Gastrocnemius medialis (tissue), 4 donors: ENCODE data around the gene GMPR. TPM values are rescaled to one million over a fixed set of nuclear protein-coding genes. Genes with fewer than 3 reads are reported as not detected.

Experiments used
- ATAC-seq, 2 donors: fragments of 150-250 bp; one replicate each; pipeline ENCODE4 v1.9.1; 2016
- DNase-seq, 2 donors: peaks; one replicate each; pipeline ENCODE4 v3.0.0-alpha.2; 2019
- H3K27ac ChIP-seq, 4 donors: fragments of 200-600 bp; sonication (generic); 1 replicate in 1 of 4; 2 replicates in 3 of 4; pipeline ENCODE4 v1.5.1; 2016 to 2018; ENCODE audit warnings: mild to moderate bottlenecking in 2 of 4, moderate library complexity in 1 of 4
- H3K27me3 ChIP-seq, 3 donors: fragments of 200-600 bp; sonication (generic) in 2 of 3; 1 replicate in 1 of 3; 2 replicates in 2 of 3; pipeline versions ENCODE4 v1.5.1 to v1.6.0; 2016 to 2019; ENCODE audit warnings: mild to moderate bottlenecking in 1 of 3, moderate library complexity in 1 of 3
- H3K36me3 ChIP-seq, 2 donors: fragments of 200-600 bp; sonication (generic) in 1 of 2; one replicate each; pipeline ENCODE4 v1.5.1; 2017 to 2018
- H3K4me1 ChIP-seq, 2 donors: fragments of 200-600 bp; sonication (generic) in 1 of 2; one replicate each; pipeline ENCODE4 v1.5.1; 2016 to 2017; ENCODE audit warnings: mild to moderate bottlenecking in 2 of 2
- H3K4me3 ChIP-seq, 4 donors: fragments of 200-600 bp; sonication (generic) in 3 of 4; 1 replicate in 1 of 4; 2 replicates in 3 of 4; pipeline ENCODE4 v1.5.1; 2016 to 2019; ENCODE audit warnings: mild to moderate bottlenecking in 2 of 4
- H3K9me3 ChIP-seq, 3 donors: fragments of 200-600 bp; sonication (generic) in 2 of 3; 1 replicate in 1 of 3; 2 replicates in 2 of 3; pipeline ENCODE4 v1.5.1; 2016 to 2019
- POLR2A ChIP-seq, 2 donors: fragments of 450-650 bp; IDR thresholded peaks; one replicate each; pipeline ENCODE4 v1.6.1; 2017; ENCODE audit warnings: antibody characterized with exemption in 2 of 2, mild to moderate bottlenecking in 2 of 2, moderate library complexity in 2 of 2
- in situ Hi-C, 4 donors: fragments of 200-750 bp; cut with MboI; loops; one replicate each; pipeline versions ENCODE4 v1.15.0 to v1.8.0; 2017; ENCODE audit warnings: low sequenced_read_pairs in 4 of 4
- intact Hi-C: fragments of 100-400 bp; cut with DNase I; formaldehyde crosslinking; loops from one replicate; pipeline ENCODE4 v1.15.1; 2023; ENCODE audit warnings: low total_unique reads
- total RNA-seq, 4 donors: library from RNA; depleted of rRNA; stranded (reverse); fragments of >200 nt; gene quantifications; one replicate each; pipeline versions ENCODE4 v1.1.0 to v1.2.3, GENCODE V29; 2016
- TF ChIP-seq, protein P1 (sequence below), 5 experiments: fragments of 450-650 bp in 3 of 5; fragments of 200-600 bp in 2 of 5; sonication (generic) in 2 of 5; IDR thresholded peaks in 4 of 5; conservative IDR thresholded peaks in 1 of 5; 1 replicate in 4 of 5; 2 replicates in 1 of 5; pipeline ENCODE4 v1.5.1; 2016 to 2019; ENCODE audit warnings: antibody characterized with exemption in 5 of 5, mild to moderate bottlenecking in 3 of 5, moderate library complexity in 3 of 5

The GMPR gene
- total RNA-seq, 4 donors from 2014 or later = 109 to 266 (median 239) TPM

DNA sequence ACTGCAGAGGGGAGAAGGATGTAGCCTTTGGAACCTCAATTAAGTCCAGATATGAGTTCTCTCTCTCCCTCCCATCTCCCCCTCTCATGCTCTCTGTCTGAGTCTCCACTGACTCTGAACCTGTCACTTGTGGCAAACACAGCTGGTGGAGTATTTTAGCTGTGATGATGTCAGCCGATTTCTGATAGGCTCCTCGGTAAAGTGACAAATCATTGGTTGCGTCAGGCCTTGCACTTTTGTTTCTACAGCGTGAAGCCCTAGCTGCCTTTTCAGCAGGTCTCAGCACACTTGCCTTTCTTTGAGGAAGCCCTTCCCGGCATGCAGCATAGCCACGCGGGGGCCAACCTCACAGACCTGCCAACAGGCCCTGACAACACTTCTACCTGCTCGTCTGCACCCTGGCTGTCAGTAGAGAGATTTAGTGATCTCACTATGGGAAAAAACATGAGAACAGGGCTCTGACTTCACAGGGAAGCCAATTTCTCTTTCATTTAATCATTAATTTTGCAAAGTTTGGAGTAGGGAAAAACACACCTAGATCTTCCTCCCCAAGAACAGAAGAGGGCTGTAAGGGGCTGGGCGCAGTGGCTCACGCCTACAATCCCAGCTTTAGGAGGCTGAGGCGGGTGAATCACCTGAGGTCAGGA is 84.4 kb downstream of the GMPR start:
- Histone ChIP-seq H3K4me1 (peaks cover 61 to 71% of the 10 kb centered on the region in 2 donors), H3K4me3 (peak overlapping the region in 2 of 4 donors; percentile 10 to 34), H3K27me3 (no peaks in the 10 kb centered on the region), H3K27ac (peak overlapping the region; percentile 93 to 100 (median 96)), H3K36me3 (peaks cover 0 to 10% of the 10 kb centered on the region in 2 donors), H3K9me3 (no peaks in the 10 kb centered on the region)
- DNase-seq (peak; percentile 83 to 93), ATAC-seq (peak; percentile 64 to 69)
- in situ Hi-C loops (loop anchor here in 1 of 4 donors (10.0 kb wide), 1 partner anchor 88 kb away; the partner anchor contains the start of gene GMPR), intact Hi-C loops (loop anchor here (10.0 kb wide), 1 partner anchor 188 kb away; no protein-coding TSS in a partner anchor)
- peak; percentile 83 to 93 for TF ChIP-seq POLR2A (IDR thresholded peaks at IDR 0.05)
- TF ChIP-seq, protein P1, sequence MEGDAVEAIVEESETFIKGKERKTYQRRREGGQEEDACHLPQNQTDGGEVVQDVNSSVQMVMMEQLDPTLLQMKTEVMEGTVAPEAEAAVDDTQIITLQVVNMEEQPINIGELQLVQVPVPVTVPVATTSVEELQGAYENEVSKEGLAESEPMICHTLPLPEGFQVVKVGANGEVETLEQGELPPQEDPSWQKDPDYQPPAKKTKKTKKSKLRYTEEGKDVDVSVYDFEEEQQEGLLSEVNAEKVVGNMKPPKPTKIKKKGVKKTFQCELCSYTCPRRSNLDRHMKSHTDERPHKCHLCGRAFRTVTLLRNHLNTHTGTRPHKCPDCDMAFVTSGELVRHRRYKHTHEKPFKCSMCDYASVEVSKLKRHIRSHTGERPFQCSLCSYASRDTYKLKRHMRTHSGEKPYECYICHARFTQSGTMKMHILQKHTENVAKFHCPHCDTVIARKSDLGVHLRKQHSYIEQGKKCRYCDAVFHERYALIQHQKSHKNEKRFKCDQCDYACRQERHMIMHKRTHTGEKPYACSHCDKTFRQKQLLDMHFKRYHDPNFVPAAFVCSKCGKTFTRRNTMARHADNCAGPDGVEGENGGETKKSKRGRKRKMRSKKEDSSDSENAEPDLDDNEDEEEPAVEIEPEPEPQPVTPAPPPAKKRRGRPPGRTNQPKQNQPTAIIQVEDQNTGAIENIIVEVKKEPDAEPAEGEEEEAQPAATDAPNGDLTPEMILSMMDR (IDR thresholded peaks at IDR 0.05 in 4 of 5, conservative IDR thresholded peaks at IDR 0.05 in 1 of 5) = peak in 1 of 5 experiments; percentile 15

DNA sequence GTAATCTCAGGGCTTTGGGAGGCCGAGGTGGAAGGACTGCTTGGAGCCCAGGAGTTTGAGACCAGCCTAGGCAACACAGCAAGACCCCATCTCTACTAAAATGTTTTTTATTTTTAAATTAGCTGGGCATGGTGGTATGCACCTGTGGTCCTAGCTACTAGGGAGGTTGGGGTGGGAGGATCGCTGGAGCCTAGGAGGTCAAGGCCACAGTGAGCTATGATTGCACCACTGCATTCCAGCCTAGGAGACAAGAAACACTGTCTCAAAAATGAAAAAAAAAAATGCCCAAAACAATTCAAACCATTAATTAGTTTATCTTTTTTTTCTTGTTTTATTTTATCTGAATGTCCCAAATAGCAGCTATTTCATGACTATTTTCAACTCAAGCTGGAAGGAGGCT is 85.8 kb downstream of the GMPR start:
- Histone ChIP-seq H3K36me3 (peaks cover 0 to 10% of the 10 kb centered on the region in 2 donors), H3K4me3 (no peak overlapping the region), H3K4me1 (peaks cover 57 to 61% of the 10 kb centered on the region in 2 donors), H3K27me3 (no peaks in the 10 kb centered on the region), H3K27ac (peak overlapping the region; percentile 93 to 100 (median 96)), H3K9me3 (no peaks in the 10 kb centered on the region)
- ATAC-seq (no peak), DNase-seq (no peak)
- intact Hi-C loops (loop anchor here (10.0 kb wide), 1 partner anchor 189 kb away; no protein-coding TSS in a partner anchor), in situ Hi-C loops (loop anchor here in 1 of 4 donors (10.0 kb wide), 1 partner anchor 89 kb away; the partner anchor contains the start of gene GMPR)
- TF ChIP-seq POLR2A (IDR thresholded peaks at IDR 0.05) = no peak
- TF ChIP-seq, protein P1 (IDR thresholded peaks at IDR 0.05 in 4 of 5, conservative IDR thresholded peaks at IDR 0.05 in 1 of 5) = no peak

DNA sequence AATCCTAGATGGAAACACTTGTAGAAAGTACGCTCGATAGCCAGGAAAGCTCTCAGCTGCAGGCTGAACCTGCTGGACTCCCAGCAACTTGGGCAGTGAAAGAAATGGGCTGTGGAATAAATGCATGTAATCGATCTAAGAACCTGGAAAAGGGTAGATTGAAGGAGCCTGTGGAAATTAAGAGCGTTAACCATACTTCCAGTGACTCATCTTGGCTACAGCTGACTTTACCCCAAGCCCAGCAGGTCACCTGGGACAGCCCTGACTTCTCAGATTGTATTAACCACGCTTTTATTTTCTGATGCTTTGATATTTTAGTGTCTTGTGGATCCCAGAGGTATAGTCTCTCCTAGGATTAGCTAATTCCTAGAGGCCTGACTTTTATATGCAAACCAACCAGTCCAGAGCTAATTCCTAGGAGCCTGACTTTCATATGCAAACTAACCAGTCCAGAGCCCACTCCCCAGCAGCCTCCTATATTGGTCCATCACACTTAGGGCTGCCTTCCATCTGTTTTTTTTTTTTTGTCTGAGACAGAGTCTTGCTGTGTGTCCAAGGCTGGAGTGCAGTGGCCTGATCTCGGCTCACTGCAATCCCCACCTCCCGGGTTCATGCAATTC is 86.3 kb downstream of the GMPR start:
- Histone ChIP-seq H3K27me3 (no peaks in the 10 kb centered on the region), H3K27ac (peak overlapping the region; percentile 93 to 100 (median 96)), H3K9me3 (no peaks in the 10 kb centered on the region), H3K36me3 (peaks cover 0 to 10% of the 10 kb centered on the region in 2 donors), H3K4me1 (peaks cover 56% of the 10 kb centered on the region in 2 donors), H3K4me3 (no peak overlapping the region)
- intact Hi-C loops = loop anchor here (10.0 kb wide), 1 partner anchor 190 kb away; no protein-coding TSS in a partner anchor
- in situ Hi-C loops = loop anchor here in 3 of 4 donors (5.0 to 25.0 kb wide), 3 partner anchors 90 to 638 kb away; partner anchors contain the start of gene GMPR (in 1 of the 3)
- DNase-seq = no peak
- no peak for ATAC-seq
- TF ChIP-seq, protein P1 (IDR thresholded peaks at IDR 0.05 in 4 of 5, conservative IDR thresholded peaks at IDR 0.05 in 1 of 5) = no peak
- TF ChIP-seq POLR2A (IDR thresholded peaks at IDR 0.05) = no peak

DNA sequence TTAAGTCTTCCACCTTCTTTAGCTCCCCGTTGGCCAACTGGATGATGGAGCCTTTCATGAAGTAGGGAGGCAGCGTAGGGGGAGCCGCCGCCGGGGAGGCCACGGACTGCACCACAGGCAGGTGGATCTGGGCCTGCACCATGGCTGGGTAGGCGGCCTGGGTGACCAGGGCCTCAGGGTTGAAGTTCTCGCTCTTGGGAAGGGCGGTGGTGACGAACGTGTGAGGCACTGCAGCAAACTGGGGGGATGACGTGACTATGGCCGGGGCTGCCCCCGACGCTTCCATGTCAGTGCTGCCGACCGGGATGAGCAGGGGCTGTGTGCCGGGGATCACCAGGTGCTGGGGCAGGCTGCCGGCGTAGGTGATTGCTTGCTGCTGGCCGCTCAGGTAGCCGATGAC is 88.1 kb downstream of the GMPR start:
- ATAC-seq (no peak), DNase-seq (no peak)
- H3K4me1 ChIP-seq = peaks cover 44 to 48% of the 10 kb centered on the region in 2 donors
- in situ Hi-C loops = loop anchor here in 3 of 4 donors (5.0 to 25.0 kb wide), 3 partner anchors 92 to 636 kb away; partner anchors contain the start of gene GMPR (in 1 of the 3)
- H3K9me3 ChIP-seq = no peaks in the 10 kb centered on the region
- H3K4me3 ChIP-seq = no peak overlapping the region
- H3K27me3 ChIP-seq = no peaks in the 10 kb centered on the region
- no peak overlapping the region for H3K27ac ChIP-seq
- TF ChIP-seq, protein P1 (IDR thresholded peaks at IDR 0.05 in 4 of 5, conservative IDR thresholded peaks at IDR 0.05 in 1 of 5) = no peak
- no peak for TF ChIP-seq POLR2A (IDR thresholded peaks at IDR 0.05)
- intact Hi-C loops = loop anchor here (10.0 kb wide), 1 partner anchor 192 kb away; no protein-coding TSS in a partner anchor
- peaks cover 0 to 10% of the 10 kb centered on the region in 2 donors for H3K36me3 ChIP-seq
